MCF 10A (cell line): ENCODE measurements around the gene SH3D19. TPM values are rescaled to one million over a fixed set of nuclear protein-coding genes. Genes with fewer than 3 reads are reported as not detected.

Experiments used
- BruUV-seq: library from RNA; stranded (reverse); fragments of 400-500 nt; replicated peaks from 2 replicates; lab custom pipeline; 2021; lab: Mats Ljungman, UMichigan
- CTCF ChIA-PET: fragments of 300-600 bp; sonication (Branson Sonifier 250); formaldehyde crosslinking; extraction: SDS; loops from one replicate; lab custom pipeline; 2021; ENCODE audit warnings: antibody characterized with exemption, inconsistent platforms; lab: Yijun Ruan, JAX
- POLR2A ChIA-PET: fragments of 300-600, 350-650 bp; sonication (Branson Sonifier 250); formaldehyde crosslinking; extraction: SDS; loops from one replicate; lab custom pipeline; 2020; ENCODE audit warnings: antibody characterized with exemption, inconsistent platforms; lab: Yijun Ruan, JAX
- DNase-seq: peaks from one replicate; pipeline ENCODE4 v3.0.0-alpha.2; 2018; ENCODE audit not compliant: unreplicated experiment
- H3K27ac Mint-ChIP-seq: one replicate; pipeline ENCODE4 v1.8.0; 2022; ENCODE audit warnings: mild to moderate bottlenecking, low read depth, mixed read lengths; ENCODE audit not compliant: unreplicated experiment
- H3K27me3 Mint-ChIP-seq: one replicate; pipeline ENCODE4 v1.8.0; 2022; ENCODE audit warnings: mixed read lengths; ENCODE audit not compliant: insufficient read depth, unreplicated experiment
- H3K36me3 Mint-ChIP-seq: one replicate; pipeline ENCODE4 v1.8.0; 2022; ENCODE audit warnings: mild to moderate bottlenecking, moderate library complexity, mixed read lengths; ENCODE audit not compliant: insufficient read depth, unreplicated experiment
- H3K4me1 Mint-ChIP-seq: one replicate; pipeline ENCODE4 v1.8.0; 2022; ENCODE audit warnings: mixed read lengths; ENCODE audit not compliant: insufficient read depth, unreplicated experiment
- H3K4me3 Mint-ChIP-seq: one replicate; pipeline ENCODE4 v1.8.0; 2022; ENCODE audit warnings: mild to moderate bottlenecking, moderate library complexity, mixed read lengths; ENCODE audit not compliant: unreplicated experiment
- H3K9me3 Mint-ChIP-seq: one replicate; pipeline ENCODE4 v1.8.0; 2022; ENCODE audit warnings: mixed read lengths; ENCODE audit not compliant: unreplicated experiment
- intact Hi-C: fragments of 100-400 bp; cut with micrococcal nuclease; formaldehyde crosslinking; loops from 2 replicates; pipeline ENCODE4 v1.14.1; 2022
- total RNA-seq: library from RNA; stranded (reverse); gene quantifications from 2 replicates; pipeline ENCODE4 v1.2.3, GENCODE V29; 2022
- TF ChIP-seq, protein P1 (sequence below): fragments of 200-600 bp; IDR thresholded peaks from one replicate; pipeline ENCODE4 v1.8.0; 2022; ENCODE audit warnings: antibody characterized with exemption, mild to moderate bottlenecking; ENCODE audit not compliant: unreplicated experiment

Gene SH3D19
- total RNA-seq, 1 experiment from 2014 or later = 51.3 TPM

GRCh38 chr4:151169900-151170299 lies 155.5 kb downstream of the SH3D19 start:
- POLR2A ChIA-PET = interaction anchor here (0.9 to 1.3 kb wide), 2 partner anchors 9 to 69 kb away, joined by 3 read pairs; no protein-coding TSS in a partner anchor
- Mint-ChIP-seq H3K27me3 (no peaks in the 10 kb centered on the region), H3K4me3 (no peak overlapping the region), H3K36me3 (peaks cover 64% of the 10 kb centered on the region), H3K9me3 (no peaks in the 10 kb centered on the region), H3K4me1 (peaks cover 8% of the 10 kb centered on the region), H3K27ac (no peak overlapping the region)
- no TSS peak for BruUV-seq
- DNase-seq = no peak
- CTCF ChIA-PET = interaction anchor here (0.6 kb wide), 1 partner anchor 193 kb away, joined by 3 read pairs; no protein-coding TSS in a partner anchor
- intact Hi-C loops = no loop called here
- TF ChIP-seq, protein P1, sequence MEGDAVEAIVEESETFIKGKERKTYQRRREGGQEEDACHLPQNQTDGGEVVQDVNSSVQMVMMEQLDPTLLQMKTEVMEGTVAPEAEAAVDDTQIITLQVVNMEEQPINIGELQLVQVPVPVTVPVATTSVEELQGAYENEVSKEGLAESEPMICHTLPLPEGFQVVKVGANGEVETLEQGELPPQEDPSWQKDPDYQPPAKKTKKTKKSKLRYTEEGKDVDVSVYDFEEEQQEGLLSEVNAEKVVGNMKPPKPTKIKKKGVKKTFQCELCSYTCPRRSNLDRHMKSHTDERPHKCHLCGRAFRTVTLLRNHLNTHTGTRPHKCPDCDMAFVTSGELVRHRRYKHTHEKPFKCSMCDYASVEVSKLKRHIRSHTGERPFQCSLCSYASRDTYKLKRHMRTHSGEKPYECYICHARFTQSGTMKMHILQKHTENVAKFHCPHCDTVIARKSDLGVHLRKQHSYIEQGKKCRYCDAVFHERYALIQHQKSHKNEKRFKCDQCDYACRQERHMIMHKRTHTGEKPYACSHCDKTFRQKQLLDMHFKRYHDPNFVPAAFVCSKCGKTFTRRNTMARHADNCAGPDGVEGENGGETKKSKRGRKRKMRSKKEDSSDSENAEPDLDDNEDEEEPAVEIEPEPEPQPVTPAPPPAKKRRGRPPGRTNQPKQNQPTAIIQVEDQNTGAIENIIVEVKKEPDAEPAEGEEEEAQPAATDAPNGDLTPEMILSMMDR = no peak

DNA sequence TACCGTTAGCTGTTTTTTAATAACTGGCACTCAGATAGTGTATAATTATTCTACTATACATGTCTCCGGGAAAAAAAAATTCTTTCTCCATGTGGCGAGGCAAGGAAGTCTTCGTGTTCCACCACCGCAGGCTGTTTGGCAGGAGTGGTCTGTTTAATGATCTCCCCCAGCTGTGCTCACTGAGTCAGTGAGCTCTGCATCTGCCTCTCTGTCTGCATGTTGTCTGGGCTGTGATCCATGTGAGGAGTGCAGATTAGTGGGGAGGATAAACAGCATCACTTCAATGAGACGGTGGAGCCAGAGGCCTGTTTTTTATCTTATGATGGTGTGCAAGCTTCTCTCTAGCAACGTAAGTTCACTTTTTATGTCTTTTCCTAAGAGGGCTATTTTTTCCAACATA lies 156.2 kb downstream of the SH3D19 start:
- intact Hi-C loops = no loop called here
- POLR2A ChIA-PET = no interaction called here
- CTCF ChIA-PET = no interaction called here
- Mint-ChIP-seq H3K9me3 (no peaks in the 10 kb centered on the region), H3K4me3 (no peak overlapping the region), H3K4me1 (peaks cover 8% of the 10 kb centered on the region), H3K27me3 (no peaks in the 10 kb centered on the region), H3K36me3 (peaks cover 64% of the 10 kb centered on the region), H3K27ac (no peak overlapping the region)
- no peak for DNase-seq
- no TSS peak for BruUV-seq
- TF ChIP-seq, protein P1 = no peak

- no TSS peak for BruUV-seq
- CTCF ChIA-PET = interaction anchor here (0.6 kb wide), 1 partner anchor 1019 kb away, joined by 4 read pairs; no protein-coding TSS in a partner anchor
Observed at GRCh38 chr4:151167561-151167960, 157.8 kb downstream of the SH3D19 start.

GRCh38 chr4:151166636-151167035 lies 158.8 kb downstream of the SH3D19 start:
- no TSS peak for BruUV-seq
- Mint-ChIP-seq H3K27me3 (no peaks in the 10 kb centered on the region), H3K27ac (no peak overlapping the region), H3K9me3 (no peaks in the 10 kb centered on the region), H3K4me1 (no peaks in the 10 kb centered on the region), H3K36me3 (peaks cover 60% of the 10 kb centered on the region), H3K4me3 (no peak overlapping the region)
- intact Hi-C loops = no loop called here
- CTCF ChIA-PET = no interaction called here
- TF ChIP-seq, protein P1 = no peak
- POLR2A ChIA-PET = interaction anchor here (0.6 kb wide), 1 partner anchor 32 kb away, joined by 3 read pairs; no protein-coding TSS in a partner anchor
- DNase-seq = no peak

More at GRCh38 chr4:151167561-151167960, 157.8 kb downstream of the SH3D19 start:
- no peaks in the 10 kb centered on the region for H3K9me3 Mint-ChIP-seq
- no peak overlapping the region for H3K27ac Mint-ChIP-seq
- peaks cover 5% of the 10 kb centered on the region for H3K4me1 Mint-ChIP-seq
- TF ChIP-seq, protein P1 = no peak
- POLR2A ChIA-PET = interaction anchor here (0.6 kb wide), 1 partner anchor 31 kb away, joined by 3 read pairs; no protein-coding TSS in a partner anchor
- peaks cover 62% of the 10 kb centered on the region for H3K36me3 Mint-ChIP-seq
- no peaks in the 10 kb centered on the region for H3K27me3 Mint-ChIP-seq
- no peak overlapping the region for H3K4me3 Mint-ChIP-seq
- DNase-seq = no peak
- intact Hi-C loops = no loop called here
